NT2/D1 (cell line): ENCODE results near the gene ZNF580.

ENCODE experiments used
- DNase-seq: peaks from one replicate; pipeline ENCODE4 v3.0.0-alpha.2; 2011; ENCODE audit warnings: low read depth, low spot score
- H3K27me3 ChIP-seq: 2 replicates; pipeline ENCODE4 v1.6.0; 2011; ENCODE audit warnings: mild to moderate bottlenecking; ENCODE audit not compliant: insufficient read length, insufficient read depth
- H3K36me3 ChIP-seq: 2 replicates; pipeline ENCODE4 v1.6.1; 2011; ENCODE audit warnings: mild to moderate bottlenecking, low read length, mixed read lengths; ENCODE audit not compliant: insufficient read depth, insufficient read length
- H3K4me1 ChIP-seq: 2 replicates; pipeline ENCODE4 v1.5.1; 2011; ENCODE audit not compliant: insufficient read depth, insufficient read length
- H3K4me3 ChIP-seq: 2 replicates; pipeline ENCODE4 v1.5.1; 2011; ENCODE audit warnings: low read depth; ENCODE audit not compliant: insufficient read length
- H3K9ac ChIP-seq: 2 replicates; pipeline ENCODE4 v1.6.0; 2011; ENCODE audit warnings: low read depth; ENCODE audit not compliant: insufficient read length
- H3K9me3 ChIP-seq: 2 replicates; pipeline ENCODE4 v1.5.1; 2011; ENCODE audit warnings: mild to moderate bottlenecking, low read length; ENCODE audit not compliant: insufficient read depth
- SUZ12 ChIP-seq: IDR thresholded peaks from 2 replicates; pipeline ENCODE4 v1.6.1; 2011; ENCODE audit not compliant: insufficient read length, insufficient read depth; ENCODE audit errors: extremely low read depth
- YY1 ChIP-seq: IDR thresholded peaks from 2 replicates; pipeline ENCODE4 v1.6.1; 2011; ENCODE audit not compliant: insufficient read length, insufficient read depth
- ZNF274 ChIP-seq: IDR thresholded peaks from 2 replicates; pipeline ENCODE4 v1.6.1; 2011; ENCODE audit warnings: mild to moderate bottlenecking, low read depth, low read length

ZNF580 gene

GRCh38 chr19:55640577-55641425 lies at the start of gene ZNF580:
ZNF580 (plus strand) TSS chr19:55641002; CDS start chr19:55642509, 1,507 bp downstream.
- H3K9me3 ChIP-seq = no peaks in the 10 kb centered on the region
- DNase-seq = no peak
- H3K9ac ChIP-seq = peak within 1 kb of the TSS; percentile 94
- no peaks in the 10 kb centered on the region for H3K27me3 ChIP-seq
- peaks cover 18% of the 10 kb centered on the region for H3K4me1 ChIP-seq
- peak within 1 kb of the TSS; percentile 72 for H3K4me3 ChIP-seq
- H3K36me3 ChIP-seq = peaks cover 36% of the 10 kb centered on the region
- TF ChIP-seq ZNF274 (no peak), SUZ12 (no peak), YY1 (no peak)

- TF ChIP-seq YY1 (no peak), SUZ12 (no peak), ZNF274 (no peak)
- peaks cover 36% of the 10 kb centered on the region for H3K36me3 ChIP-seq
- no peak overlapping the region for H3K4me3 ChIP-seq
- no peaks in the 10 kb centered on the region for H3K9me3 ChIP-seq
- no peak overlapping the region for H3K9ac ChIP-seq
- no peak for DNase-seq
- no peaks in the 10 kb centered on the region for H3K27me3 ChIP-seq
- peaks cover 4% of the 10 kb centered on the region for H3K4me1 ChIP-seq
Measured at GRCh38 chr19:55591555-55591954, 49.2 kb upstream of the ZNF580 start.

GRCh38 chr19:55592391-55593090 lies 48.3 kb upstream of the ZNF580 start:
- H3K4me3 ChIP-seq = no peak overlapping the region
- no peaks in the 10 kb centered on the region for H3K9me3 ChIP-seq
- no peaks in the 10 kb centered on the region for H3K27me3 ChIP-seq
- DNase-seq = no peak
- TF ChIP-seq ZNF274 (no peak), YY1 (no peak), SUZ12 (no peak)
- no peak overlapping the region for H3K9ac ChIP-seq
- peaks cover 40% of the 10 kb centered on the region for H3K36me3 ChIP-seq
- peaks cover 4% of the 10 kb centered on the region for H3K4me1 ChIP-seq

- Histone ChIP-seq H3K4me1 (peaks cover 4% of the 10 kb centered on the region), H3K9ac (no peak overlapping the region), H3K9me3 (no peaks in the 10 kb centered on the region), H3K4me3 (no peak overlapping the region), H3K36me3 (peaks cover 47% of the 10 kb centered on the region), H3K27me3 (no peaks in the 10 kb centered on the region)
- DNase-seq = no peak
- no peak for TF ChIP-seq YY1
- TF ChIP-seq ZNF274 = no peak
- TF ChIP-seq SUZ12 = no peak
Measured at GRCh38 chr19:55593096-55593772, 47.6 kb upstream of the ZNF580 start.

- Histone ChIP-seq H3K4me3 (no peak overlapping the region), H3K36me3 (peaks cover 47% of the 10 kb centered on the region), H3K4me1 (peaks cover 1% of the 10 kb centered on the region), H3K27me3 (no peaks in the 10 kb centered on the region), H3K9ac (no peak overlapping the region), H3K9me3 (no peaks in the 10 kb centered on the region)
- DNase-seq = no peak
- TF ChIP-seq ZNF274 (no peak), YY1 (no peak), SUZ12 (no peak)
Measured at GRCh38 chr19:55594996-55595545, 45.7 kb upstream of the ZNF580 start.

- H3K36me3 ChIP-seq = peaks cover 47% of the 10 kb centered on the region
- no peak for TF ChIP-seq YY1
- no peak for TF ChIP-seq SUZ12
- TF ChIP-seq ZNF274 = no peak
- no peaks in the 10 kb centered on the region for H3K9me3 ChIP-seq
- no peaks in the 10 kb centered on the region for H3K4me1 ChIP-seq
- H3K27me3 ChIP-seq = no peaks in the 10 kb centered on the region
- DNase-seq = no peak
- no peak overlapping the region for H3K9ac ChIP-seq
- H3K4me3 ChIP-seq = no peak overlapping the region
Measured at GRCh38 chr19:55596304-55596703, 44.5 kb upstream of the ZNF580 start.

- H3K36me3 ChIP-seq = peaks cover 40% of the 10 kb centered on the region
- no peaks in the 10 kb centered on the region for H3K9me3 ChIP-seq
- DNase-seq = no peak
- no peak overlapping the region for H3K4me3 ChIP-seq
- no peak overlapping the region for H3K9ac ChIP-seq
- no peaks in the 10 kb centered on the region for H3K4me1 ChIP-seq
- H3K27me3 ChIP-seq = no peaks in the 10 kb centered on the region
- TF ChIP-seq ZNF274 (no peak), SUZ12 (no peak), YY1 (no peak)
Measured at GRCh38 chr19:55597501-55597921, 43.3 kb upstream of the ZNF580 start.
